Pons (tissue), 1 donor: ENCODE measurements around the gene MAP1B.

ENCODE experiments used
- DNase-seq: peaks from one replicate; pipeline ENCODE4 v3.0.0-alpha.2; 2016; ENCODE audit warnings: low spot score

MAP1B gene

GRCh38 chr5:72194846-72195245, 87.6 kb downstream of the MAP1B start:
- DNase-seq: no peak

GRCh38 chr5:72195581-72195980, 88.3 kb downstream of the MAP1B start:
- no peak for DNase-seq

GRCh38 chr5:72197393-72197792, 90.1 kb downstream of the MAP1B start:
- no peak for DNase-seq

- no peak for DNase-seq
Observed at GRCh38 chr5:72199681-72200080, 92.4 kb downstream of the MAP1B start.

GRCh38 chr5:72202331-72202825, 95.1 kb downstream of the MAP1B start:
- no peak for DNase-seq

GRCh38 chr5:72203251-72203845, 96.1 kb downstream of the MAP1B start:
- DNase-seq: no peak

- DNase-seq: no peak
Observed at GRCh38 chr5:72204946-72205345, 97.7 kb downstream of the MAP1B start.

- DNase-seq: no peak
Observed at GRCh38 chr5:72205431-72206009, 98.2 kb downstream of the MAP1B start.

GRCh38 chr5:72206160-72206559, 98.9 kb downstream of the MAP1B start:
- no peak for DNase-seq

- DNase-seq: peak; percentile 27
Observed at GRCh38 chr5:72206994-72207393, 99.7 kb downstream of the MAP1B start.

GRCh38 chr5:72208324-72208926, 101.2 kb downstream of the MAP1B start:
- no peak for DNase-seq

GRCh38 chr5:72209147-72210115, 102.2 kb downstream of the MAP1B start:
- peak; percentile 63 for DNase-seq

GRCh38 chr5:72210888-72211678, 103.8 kb downstream of the MAP1B start:
- peak; percentile 34 for DNase-seq

- no peak for DNase-seq
Observed at GRCh38 chr5:72212171-72212570, 104.9 kb downstream of the MAP1B start.

- DNase-seq: no peak
Observed at GRCh38 chr5:72213482-72213881, 106.2 kb downstream of the MAP1B start.

- no peak for DNase-seq
Observed at GRCh38 chr5:72214168-72214567, 106.9 kb downstream of the MAP1B start.

- no peak for DNase-seq
Observed at GRCh38 chr5:72216756-72217155, 109.5 kb downstream of the MAP1B start.

GRCh38 chr5:72221099-72221498, 113.8 kb downstream of the MAP1B start:
- no peak for DNase-seq

- DNase-seq: no peak
Observed at GRCh38 chr5:72221541-72221940, 114.3 kb downstream of the MAP1B start.

- no peak for DNase-seq
Observed at GRCh38 chr5:72222521-72222920, 115.2 kb downstream of the MAP1B start.

GRCh38 chr5:72223371-72223770, 116.1 kb downstream of the MAP1B start:
- no peak for DNase-seq
